Skin epidermis (tissue), 12 donors: ENCODE results near the gene CXXC5.

ENCODE experiments used
- H3K27ac ChIP-seq, 21 experiments: fragments of 200-600 bp; sonication (generic) in 11 of 21; one replicate each; pipeline ENCODE4 v1.5.0; 2020; ENCODE audit warnings: mild to moderate bottlenecking in 3 of 21, inconsistent platforms in 2 of 21, moderate library complexity in 2 of 21
- H3K4me3 ChIP-seq, 7 experiments: fragments of 200-600 bp; sonication (generic) in 2 of 7; one replicate each; pipeline ENCODE4 v1.5.0; 2020; ENCODE audit warnings: inconsistent platforms in 2 of 7, mild to moderate bottlenecking in 2 of 7, moderate library complexity in 1 of 7

Gene CXXC5

DNA sequence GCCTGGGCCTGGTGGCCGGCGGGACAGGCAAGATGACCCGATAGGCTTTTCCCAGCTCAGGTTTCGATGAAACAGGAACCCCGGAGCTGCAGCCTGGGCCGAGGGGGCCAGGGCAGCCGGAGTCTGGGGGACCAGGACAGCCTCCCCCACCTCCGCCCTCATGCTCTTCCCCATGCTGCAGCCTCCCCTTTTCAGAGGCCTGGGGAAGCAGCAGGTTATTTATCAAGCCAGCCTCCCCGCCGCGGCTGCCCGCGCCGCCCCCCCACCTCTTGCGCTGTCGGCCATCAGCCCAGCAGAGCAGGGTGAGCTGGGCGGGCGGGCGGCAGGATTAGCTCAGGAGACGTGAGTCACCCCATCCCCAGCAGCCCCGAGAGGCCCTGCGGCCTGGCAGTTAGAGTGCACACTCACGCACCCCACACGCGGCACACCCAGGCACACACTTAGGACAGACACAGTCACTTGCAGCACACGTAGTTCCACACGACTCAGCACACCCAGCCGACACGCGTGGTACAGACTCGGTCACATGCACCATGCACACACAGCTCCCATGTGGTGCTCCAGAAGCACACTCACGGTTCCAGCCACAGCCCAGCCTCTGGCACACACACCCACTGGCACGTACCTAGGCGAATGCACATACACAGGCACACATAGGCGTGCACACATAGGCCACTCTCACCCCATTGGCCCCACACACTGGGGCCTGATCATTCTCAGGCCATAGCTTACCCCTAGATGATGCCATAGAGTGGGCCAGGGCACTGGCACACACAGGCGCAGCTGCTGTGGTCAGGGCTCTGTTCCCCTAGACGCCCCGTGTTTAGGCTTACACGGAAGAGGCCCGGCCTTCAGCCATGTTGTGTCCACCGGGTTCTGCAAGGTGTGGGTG lies 13.0 kb downstream of the CXXC5 start:
- peak overlapping the region in 3 of 7 experiments; percentile 1 to 5 (median 3) for H3K4me3 ChIP-seq
- H3K27ac ChIP-seq, result peak overlapping the region; percentile 24 to 95 (median 84)

GRCh38 chr5:139662617-139663016 lies 14.5 kb downstream of the CXXC5 start:
- H3K4me3 ChIP-seq, result no peak overlapping the region
- H3K27ac ChIP-seq, result peak overlapping the region in 11 of 21 experiments; percentile 20 to 86 (median 61)

DNA sequence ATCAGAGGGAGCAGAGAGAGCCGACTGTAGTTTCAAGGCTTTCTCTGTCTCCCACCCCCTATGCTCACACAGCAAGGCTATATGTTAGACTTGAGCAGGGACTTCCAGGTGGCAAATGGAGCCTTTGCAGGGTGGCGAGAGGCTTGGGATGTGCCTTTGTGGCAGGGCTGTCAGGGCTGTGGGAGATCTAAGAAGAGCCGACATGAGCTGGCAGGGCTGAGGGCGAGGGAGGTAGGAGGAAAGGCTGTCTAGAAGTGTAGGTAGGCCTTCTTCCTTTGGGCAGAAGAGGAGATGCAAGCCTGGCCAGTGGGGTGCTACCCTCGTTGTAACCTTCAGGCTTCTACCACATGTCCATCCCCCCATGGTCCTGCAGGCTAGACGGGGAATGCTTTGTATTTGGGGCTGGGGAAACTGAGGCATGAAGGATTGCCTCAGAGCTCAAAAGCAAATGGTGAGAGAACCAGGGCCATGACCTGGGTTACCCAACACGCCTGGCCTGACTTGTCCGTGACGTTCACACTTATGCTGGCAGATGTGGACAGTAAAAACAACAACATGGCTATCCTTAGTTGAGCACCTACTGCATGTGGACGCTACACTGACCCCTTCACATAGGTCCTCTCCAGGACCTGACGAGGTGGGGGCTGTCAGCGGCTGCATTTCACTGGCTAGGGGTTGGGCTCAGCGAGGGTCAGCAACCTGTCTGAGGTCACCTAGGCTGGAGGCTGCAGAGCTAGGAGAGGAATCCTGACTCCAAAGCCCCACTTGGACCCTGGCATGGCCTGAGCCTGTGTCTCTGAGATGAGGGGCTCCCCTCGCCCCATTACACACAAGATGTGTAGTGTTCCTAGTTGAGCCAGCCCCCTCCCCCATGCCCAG lies 15.3 kb downstream of the CXXC5 start:
- Histone ChIP-seq H3K4me3 (no peak overlapping the region), H3K27ac (peak overlapping the region in 11 of 21 experiments; percentile 7 to 67 (median 29))

DNA sequence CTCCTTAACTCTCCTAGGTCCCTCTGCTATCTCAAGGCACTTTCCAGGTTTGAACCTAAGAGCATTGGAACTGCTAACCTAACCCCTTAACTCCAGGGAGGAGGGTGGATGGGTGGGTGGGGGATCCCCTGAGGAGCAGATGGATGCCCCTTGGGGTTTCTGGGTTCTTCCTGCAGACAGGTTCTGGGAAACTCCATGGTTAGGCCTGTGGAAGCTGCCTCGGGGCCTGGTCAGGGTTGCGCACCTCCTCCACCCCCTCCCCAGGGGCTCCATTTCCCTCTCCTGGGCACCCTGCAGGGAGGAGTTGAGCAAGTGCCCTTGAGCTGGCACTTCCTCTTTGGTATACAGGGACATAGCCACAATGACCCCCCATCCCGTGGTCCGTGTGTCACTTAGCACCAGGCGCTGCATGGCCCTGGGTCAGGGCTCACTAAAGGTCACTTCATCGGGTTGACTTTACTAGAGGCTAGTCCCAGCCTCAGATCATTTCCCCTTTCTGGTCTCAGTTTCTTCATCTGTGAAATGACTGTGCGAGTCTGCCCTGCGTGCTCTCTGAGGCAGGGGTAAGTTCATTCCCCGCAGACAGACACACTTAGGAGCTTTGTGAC lies 16.0 kb downstream of the CXXC5 start:
- Histone ChIP-seq H3K27ac (peak overlapping the region in 10 of 21 experiments; percentile 14 to 67 (median 26)), H3K4me3 (no peak overlapping the region)

GRCh38 chr5:139664727-139665351 lies 16.7 kb downstream of the CXXC5 start:
- Histone ChIP-seq H3K4me3 (no peak overlapping the region), H3K27ac (peak overlapping the region in 10 of 21 experiments; percentile 11 to 67 (median 44))

DNA sequence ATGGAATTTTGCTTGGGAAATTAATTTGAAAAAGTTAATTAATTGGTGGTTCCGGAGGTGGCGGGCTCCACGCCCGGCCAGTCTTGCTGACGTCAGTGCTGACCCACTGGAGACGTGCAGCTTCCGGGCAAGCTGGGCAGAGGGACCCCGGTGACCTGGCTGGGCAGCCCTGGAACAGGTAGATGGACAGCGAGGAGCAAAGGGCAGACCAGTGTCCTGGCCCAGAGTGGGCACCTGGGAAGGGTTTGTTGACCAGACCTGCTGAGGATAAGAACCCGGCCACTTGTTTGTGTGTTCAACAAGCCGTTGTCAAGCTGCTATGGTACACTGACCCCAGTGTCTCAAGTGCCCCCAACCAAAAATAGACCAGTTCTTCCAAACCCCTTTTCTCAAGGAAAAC lies 17.5 kb downstream of the CXXC5 start:
- Histone ChIP-seq H3K27ac (peak overlapping the region in 9 of 21 experiments; percentile 22 to 96 (median 51)), H3K4me3 (no peak overlapping the region)

DNA sequence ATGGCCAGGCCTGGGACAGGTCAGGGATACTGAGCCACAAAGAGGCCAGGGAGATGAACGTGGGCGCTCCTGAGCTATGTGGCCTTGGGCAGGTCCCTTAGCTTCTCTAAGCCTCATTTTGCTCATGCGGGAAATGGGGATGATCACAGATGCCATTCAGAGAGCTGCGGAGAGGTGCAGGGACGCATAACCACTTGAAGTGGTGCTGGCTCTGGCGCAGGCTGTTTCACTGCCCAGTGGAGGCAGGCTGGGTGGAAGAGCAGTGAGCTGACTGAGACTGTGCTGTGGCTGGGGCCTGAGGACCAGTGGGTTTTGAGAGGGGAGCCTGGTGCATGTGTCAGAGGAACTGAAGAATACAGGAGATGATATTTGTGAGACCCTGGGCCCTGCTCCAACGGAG lies 18.4 kb downstream of the CXXC5 start:
- H3K4me3 ChIP-seq, result no peak overlapping the region
- peak overlapping the region in 12 of 21 experiments; percentile 18 to 96 (median 43) for H3K27ac ChIP-seq

- H3K4me3 ChIP-seq, result no peak overlapping the region
Measured at GRCh38 chr5:139667001-139667729, 19.0 kb downstream of the CXXC5 start.

GRCh38 chr5:139667730-139668063 lies 19.5 kb downstream of the CXXC5 start:
- H3K4me3 ChIP-seq, result peak overlapping the region in 6 of 7 experiments; percentile 24 to 47 (median 37)
- peak overlapping the region; percentile 49 to 97 (median 93) for H3K27ac ChIP-seq

More at GRCh38 chr5:139667001-139667729, 19.0 kb downstream of the CXXC5 start:
- H3K27ac ChIP-seq, result peak overlapping the region in 19 of 21 experiments; percentile 12 to 97 (median 94)

DNA sequence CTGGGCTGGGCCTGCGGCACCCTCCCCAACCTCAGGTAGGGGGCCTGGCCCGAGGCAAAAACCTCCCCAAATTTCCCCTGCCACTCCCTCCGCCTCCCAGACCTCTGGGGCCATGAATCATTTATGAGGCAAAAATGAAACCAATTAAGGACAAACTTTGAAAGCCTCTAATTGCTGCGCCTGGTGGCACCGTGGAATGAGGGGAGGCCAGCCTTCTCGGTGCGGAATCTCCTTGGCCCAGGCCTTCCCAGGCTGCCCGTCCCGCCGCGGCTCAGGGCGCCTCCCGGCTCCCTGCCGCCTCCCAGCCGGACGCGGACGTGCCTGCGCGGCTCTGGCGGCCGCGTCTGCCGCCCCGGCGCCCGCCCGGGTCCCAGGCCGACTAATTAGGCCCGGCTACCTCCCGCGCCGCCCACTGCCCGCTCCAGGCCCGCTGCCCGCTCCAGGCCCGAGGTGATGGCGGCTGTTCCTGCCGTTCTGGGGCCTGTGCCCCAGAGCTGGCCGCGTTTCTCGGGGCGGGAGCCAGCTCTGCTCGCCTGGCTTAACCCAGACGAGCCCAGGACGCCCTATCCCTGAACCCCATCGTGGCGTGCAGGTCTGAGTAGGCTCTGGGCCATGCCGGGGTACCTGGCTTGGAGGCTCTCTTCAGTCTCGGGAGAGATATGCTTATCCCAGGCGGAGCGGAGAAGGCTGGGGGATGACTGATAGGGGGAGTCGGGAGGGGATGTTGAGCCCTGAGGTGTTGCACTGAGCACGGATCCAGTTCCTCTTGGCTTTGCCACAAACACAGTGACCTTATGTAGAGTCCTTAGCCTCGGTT lies 20.1 kb downstream of the CXXC5 start:
- Histone ChIP-seq H3K4me3 (peak overlapping the region; percentile 24 to 47 (median 32)), H3K27ac (peak overlapping the region; percentile 49 to 97 (median 93))

- Histone ChIP-seq H3K27ac (peak overlapping the region; percentile 49 to 97 (median 93)), H3K4me3 (peak overlapping the region in 6 of 7 experiments; percentile 7 to 47 (median 29))
Measured at GRCh38 chr5:139668924-139669661, 20.9 kb downstream of the CXXC5 start.

- Histone ChIP-seq H3K4me3 (peak overlapping the region in 3 of 7 experiments; percentile 7 to 11 (median 8)), H3K27ac (peak overlapping the region in 20 of 21 experiments; percentile 17 to 97 (median 86))
Measured at GRCh38 chr5:139669662-139670368, 21.7 kb downstream of the CXXC5 start.

- H3K4me3 ChIP-seq, result peak overlapping the region in 1 of 7 experiments; percentile 11
Measured at GRCh38 chr5:139670369-139671095, 22.4 kb downstream of the CXXC5 start.

DNA sequence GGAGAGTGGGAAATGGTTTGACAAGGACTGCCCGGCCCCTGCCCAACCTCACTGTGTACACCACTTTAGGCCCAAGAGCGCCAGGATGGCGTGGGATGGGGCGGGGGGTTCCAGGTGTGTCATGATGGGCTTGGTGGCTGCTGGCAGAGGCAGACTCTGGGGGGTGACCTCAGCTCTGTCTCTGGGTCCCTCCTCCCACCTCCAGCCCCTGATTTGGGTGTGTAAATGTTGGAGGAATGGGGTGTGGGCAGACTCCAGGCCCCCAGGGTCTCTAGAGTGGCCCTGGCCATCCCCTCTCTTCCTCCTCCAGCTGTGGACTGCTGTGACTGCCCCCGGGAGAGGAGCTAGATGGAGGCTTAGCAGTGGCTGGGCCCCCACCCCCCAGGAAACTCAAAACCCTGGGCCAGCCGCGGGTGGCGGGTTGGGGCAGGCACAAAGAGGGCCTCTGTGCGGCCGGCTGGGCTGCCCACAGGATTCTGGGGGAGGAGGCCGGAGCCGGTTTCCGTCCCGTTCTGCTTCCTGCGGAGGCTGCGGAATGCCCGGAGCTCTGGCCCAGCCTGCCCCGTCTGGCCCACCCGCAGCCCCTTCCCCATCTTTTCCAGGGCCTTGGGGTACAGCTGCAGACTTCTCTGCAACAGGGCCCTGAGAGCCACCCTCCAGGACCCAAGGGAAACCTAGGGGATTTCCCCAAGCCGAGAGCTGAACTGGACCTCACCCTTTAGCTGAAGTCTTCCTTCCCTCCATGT lies 23.1 kb downstream of the CXXC5 start:
- no peak overlapping the region for H3K4me3 ChIP-seq
- H3K27ac ChIP-seq, result peak overlapping the region in 19 of 21 experiments; percentile 28 to 96 (median 75)

More at GRCh38 chr5:139670369-139671095, 22.4 kb downstream of the CXXC5 start:
- peak overlapping the region in 20 of 21 experiments; percentile 21 to 96 (median 81) for H3K27ac ChIP-seq

DNA sequence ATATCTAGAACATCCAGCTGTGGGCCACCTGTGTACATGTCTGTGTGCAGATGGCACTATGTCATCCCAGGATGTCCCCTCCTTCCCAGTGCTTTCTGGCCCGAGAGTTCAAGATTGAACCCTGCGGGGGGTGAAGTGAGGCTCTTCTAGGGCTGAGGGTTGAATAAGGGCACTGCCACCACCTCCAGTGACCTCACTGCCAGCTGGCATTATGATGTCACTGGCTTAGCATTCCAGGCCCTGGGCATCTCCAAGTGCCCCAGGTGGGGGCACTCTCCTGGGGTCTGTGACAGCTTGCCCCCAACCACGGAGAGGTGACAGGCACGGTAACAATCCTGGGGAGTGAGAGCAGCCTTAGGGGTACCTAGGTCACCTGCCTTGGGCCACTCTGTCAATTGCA lies 27.1 kb downstream of the CXXC5 start:
- no peak overlapping the region for H3K4me3 ChIP-seq
- peak overlapping the region in 2 of 21 experiments; percentile 18 to 28 for H3K27ac ChIP-seq
